Activated gamma-delta T cell treated with Interleukin-2 at 50 U/mL for 16 hours (primary cell): ENCODE results near the gene DUSP7.

Experiments used
- DNase-seq: peaks from one replicate; pipeline ENCODE4 v3.0.0-alpha.2; 2020

The DUSP7 gene

DNA sequence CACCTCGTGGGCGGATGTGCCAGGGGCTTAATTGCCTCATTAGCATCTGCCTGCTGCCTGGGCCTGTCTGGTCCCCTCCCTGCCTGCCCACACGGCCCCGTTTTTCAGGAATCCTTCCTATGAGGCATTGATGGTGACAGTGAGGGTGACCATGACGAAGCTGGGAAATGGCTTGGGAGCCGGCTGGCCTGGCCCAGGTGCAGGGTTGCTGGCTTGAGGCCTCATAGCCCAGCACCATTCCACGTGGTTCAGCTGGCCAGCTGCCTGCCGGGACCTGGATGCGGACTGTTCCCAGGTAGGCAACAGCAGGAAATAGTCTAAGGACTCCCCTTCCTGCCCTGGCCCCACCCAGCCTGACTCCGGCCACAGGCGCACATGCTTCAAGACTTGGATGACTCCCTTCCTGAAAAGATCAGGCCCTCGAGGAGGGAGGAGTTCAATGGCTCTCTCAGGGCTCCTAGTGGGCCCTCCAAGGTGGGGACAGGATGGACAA lies 8.9 kb upstream of the DUSP7 start:
- no peak for DNase-seq

DNA sequence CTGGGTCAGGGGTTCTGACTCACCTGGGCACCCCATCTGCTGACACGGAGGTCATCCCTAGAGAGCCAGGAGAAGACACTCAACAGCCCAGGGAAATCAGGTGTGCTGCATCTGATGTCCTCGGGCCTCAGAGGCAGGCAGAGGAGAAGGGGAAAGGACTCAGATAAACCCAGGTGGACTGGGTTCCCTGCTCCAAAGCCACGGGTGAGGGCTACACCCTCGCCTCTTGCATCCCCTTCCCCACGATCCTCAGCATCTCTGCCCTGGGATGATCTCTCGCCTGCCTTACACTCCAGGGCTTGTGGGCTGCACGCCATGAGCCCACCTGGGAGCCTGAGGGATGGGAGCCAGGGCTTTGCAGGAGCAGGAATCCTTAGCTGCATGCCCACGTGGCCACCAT lies 8.2 kb upstream of the DUSP7 start:
- no peak for DNase-seq

DNA sequence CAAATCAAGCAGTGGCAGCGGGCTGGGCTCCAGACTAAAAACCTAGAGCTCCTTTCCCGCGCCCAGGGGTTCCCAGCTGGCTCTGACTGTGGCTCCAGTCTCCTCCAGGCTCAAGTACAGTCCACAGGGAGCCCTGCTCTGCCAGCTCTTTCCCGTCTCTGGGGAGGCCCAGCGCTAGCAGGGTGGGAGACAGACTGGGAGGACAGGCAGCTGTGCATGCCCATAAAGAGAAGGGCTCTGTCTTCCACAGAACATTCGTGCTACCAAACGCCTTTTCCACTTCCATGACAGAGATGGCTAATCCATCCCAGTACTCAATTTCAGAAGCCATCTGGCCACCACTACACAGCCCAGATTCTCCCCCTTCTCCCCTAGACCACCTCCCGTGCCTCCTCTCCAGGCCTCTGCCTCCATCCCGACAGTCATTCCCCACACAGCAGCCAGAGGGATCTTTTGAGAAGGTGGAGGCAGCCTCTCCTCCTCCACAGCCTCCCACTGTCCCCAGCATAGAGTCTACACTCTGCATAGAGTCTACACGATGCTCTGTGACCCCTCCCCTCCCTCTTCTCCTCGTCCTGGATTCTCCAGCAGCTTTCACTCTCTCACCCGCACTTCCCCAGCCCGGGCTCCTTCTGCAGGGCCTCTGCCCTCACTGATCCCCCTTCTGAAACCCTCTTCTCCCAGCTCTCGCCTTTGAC lies 6.8 kb upstream of the DUSP7 start:
- no peak for DNase-seq

DNA sequence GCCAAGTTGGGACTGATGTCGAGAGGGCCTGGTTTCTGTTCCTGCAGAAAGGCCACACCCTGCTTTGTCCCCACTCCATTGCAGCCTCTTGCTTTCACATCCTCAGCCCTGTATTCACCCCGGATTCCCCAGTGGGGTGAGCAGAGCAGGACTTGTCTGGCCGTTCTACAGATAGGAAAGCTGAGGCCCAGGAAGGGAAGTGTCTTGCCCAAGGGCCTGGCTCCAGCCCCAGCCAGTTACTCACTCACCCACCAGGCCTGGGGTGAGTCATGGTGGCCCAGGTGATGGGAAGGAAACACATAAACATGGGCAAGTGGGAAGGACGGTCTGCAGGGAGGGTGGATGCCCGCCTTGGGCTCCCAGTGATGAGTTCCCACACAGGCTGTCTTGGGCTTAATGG lies 6.1 kb upstream of the DUSP7 start:
- no peak for DNase-seq

DNA sequence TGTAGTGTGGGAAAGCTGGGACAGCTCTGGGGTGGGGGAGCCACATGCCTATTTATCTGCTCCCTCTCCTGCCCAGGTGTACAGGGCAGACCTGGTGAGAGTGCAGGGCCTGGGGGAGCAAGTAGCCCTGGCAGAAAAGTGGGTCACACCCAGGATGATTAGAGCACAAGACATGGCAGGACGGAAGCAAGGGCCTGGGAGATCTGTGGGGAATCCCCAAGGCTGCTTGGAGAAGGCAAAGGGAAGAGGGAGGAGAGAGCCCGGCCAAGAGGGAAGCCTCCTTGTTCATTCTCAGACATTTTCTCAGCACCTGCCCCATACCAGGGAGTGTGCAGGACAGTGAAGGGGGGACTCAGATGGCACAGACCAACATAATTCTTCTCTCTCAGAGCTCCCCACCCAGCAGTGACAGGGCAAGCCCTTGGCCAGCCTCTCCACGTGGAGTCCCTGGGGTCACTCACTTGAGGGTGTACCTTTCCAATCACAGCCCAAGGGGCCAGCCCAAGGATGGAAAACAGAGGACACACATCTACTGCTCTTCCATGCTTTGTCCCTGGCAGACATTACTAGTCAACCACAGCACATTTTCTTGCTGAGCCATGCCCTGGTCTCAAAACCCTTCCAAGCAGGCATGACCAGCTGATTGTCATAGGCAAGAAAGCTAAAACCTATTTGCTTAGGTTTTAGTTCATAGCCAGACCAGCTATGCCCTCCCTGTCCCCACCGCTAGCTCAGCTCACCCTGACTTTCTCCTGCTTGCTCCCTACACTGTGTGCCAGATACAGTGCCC lies 4.9 kb upstream of the DUSP7 start:
- DNase-seq: no peak

DNA sequence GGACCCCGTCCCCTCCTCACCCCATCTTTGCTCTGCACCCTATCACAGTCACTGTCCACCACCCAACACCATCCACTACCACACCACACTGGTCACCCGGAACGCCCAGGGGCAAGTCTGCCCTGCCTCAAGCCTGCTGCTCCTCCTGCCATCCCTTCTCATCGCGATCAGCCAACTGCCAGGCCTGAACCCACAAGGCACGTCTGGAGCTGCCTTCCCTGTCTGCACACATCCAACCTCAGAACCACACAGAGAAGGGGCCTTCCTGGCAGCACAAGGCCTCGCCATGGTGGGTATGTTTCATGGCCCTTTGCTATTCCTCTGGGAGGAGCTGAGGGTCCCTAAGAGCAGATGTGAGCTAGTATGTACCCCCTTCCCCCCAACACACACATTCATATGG lies 3.4 kb upstream of the DUSP7 start:
- DNase-seq: no peak

DNA sequence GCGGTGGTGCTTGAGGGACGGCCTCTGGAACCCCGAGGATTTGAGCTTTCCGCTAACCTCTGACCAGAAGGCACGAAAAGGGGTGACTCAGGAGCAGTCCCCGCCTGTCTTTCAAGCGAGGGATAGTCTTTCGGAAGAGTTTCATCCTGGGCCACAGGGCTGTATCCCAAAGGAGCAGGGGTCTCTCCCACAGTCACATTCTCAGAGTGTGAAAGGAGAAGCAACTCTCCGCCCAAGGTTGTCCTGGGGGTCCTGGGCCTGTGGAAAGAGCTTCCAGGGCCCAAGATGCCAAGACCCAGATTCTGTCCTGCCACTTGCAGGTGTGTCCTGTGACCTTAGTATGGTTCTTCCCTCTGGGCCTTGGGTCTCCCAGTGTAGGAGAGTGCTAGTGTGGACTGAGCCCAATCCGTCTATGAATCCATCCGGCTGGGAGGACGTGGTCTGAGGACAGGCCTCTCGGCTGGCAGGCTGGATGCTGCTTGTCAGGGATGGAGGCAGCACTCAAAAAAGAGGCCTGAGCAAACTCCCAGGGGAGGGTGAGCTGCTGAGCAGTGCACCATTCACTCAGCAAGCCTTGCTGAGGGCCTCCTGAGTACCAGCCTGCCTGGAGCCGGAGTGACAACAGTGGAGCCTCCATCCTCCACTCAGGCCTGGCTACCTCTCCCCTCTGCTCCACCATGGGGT lies 1.6 kb upstream of the DUSP7 start:
- no peak for DNase-seq

DNA sequence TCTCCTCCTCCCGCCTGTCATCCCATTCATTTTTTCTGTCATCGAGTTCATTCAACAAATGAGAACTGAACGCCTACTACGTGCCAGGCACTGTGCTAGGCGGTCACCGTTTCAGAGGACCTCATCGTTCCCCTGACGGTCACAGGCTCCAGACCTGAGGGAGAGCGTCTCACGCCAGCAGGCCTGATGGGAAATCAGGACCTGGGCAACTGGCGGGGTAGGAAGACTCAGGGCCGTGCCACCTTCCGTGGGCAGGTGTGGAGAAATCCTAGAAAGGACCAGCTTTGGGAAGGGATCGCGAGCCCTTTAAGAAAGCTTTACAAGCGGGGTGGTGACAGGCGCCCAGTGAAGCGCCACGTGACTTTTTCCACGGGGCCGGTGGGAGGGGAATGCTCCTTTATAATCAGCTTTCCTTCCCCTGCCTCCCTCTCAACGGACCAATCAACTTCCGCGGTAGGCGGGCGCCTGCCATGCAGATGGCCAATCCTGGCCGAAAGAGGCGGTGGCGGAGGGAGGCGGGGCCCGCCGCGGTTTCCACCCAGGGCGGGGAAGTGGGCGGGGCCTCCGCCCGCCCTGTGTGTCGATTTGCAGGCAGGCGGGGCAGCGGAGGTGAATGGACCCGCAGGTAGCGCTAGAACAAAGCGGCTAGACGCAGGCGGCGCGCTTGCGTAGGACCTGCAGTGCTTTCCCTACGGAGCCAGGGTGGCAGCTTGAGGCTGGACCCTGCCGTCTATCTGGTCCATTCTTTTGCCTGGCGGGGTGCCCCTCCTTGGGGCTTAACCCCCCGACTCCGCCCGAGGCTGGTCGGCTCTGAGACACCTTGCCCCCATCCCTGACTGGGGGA lies 819 bp upstream of the DUSP7 start:
- DNase-seq: peak; percentile 99

DNA sequence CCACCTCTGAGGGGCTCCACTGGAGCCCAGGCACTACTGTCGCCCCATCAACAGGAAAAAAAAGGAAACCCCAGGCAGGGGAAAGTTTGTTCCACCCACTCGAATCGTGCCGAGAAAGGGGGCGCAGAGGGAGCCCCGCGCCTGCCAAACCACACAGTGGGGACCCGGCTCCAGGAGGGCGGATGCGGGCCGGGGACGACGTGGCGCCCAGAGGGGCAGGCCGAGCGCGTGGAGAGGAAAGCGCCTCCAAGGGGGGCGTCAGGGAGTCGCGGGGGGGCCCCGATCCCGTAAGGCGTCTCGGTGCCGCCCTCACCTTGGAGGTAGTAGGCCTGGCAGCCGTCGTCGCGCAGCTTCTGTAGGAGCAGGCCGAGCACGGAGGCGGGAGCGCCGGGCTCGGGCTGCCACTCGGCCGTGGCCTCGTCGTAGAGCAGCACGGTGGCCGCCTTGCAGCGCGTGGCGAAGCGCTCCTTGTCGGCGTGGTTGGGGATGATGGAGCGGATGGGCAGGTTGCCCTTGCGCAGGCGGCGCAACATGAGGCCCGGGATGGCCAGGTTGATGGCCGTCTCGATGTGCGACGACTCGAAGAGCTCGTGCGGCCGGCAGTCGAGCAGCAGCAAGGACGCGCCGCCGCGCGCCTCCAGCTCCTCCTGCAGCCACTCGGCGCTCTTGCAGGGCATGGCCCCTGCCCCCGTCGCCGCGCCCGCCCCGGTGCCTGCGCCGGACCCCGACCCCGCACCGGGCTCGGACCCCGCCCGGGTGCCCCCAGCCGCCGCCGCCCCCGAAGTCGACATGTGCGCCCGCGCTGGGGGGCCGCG lies 627 bp downstream of the DUSP7 start:
- peak; percentile 31 for DNase-seq

DNA sequence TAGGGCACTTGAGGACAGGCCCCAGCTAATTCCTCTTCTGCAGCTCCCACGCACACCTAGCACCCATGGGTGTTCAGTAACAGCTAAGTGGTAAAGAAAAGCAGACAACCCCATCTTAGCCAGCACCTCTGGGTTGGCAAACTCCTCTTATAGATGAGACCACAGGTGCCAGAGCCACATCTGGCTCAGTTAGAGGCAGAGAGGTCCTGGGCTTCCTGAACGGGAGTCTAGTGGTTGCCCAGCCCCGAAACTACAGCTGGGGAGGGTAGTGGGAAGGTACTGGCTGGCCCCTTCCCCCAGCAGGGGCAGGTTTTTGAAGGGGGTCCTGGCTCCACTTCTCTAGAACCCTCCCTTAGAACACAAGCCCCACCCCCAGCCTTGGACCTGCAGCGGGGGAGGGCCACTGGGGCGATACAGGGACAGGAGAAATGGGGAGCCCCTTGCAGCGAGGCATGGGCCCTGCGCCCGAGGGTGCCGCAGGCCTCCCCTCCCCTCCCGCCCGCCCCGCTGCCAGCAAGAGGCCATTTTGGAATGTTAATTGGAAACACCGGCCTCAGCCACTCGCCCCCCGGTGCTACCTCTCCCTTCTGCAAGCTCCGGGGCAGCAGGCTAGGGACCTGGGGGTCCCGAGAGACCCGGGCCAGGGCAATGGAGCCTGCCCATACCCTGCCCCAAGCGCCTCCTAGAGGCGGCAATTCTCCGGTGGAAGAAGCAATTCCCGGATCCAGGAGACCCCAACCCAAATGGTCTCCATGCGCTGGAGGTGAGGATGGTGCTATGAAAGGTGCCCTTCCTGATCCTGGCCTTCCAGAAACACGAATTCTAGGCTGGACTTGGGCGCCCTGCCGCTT lies 1.5 kb downstream of the DUSP7 start:
- DNase-seq: no peak

DNA sequence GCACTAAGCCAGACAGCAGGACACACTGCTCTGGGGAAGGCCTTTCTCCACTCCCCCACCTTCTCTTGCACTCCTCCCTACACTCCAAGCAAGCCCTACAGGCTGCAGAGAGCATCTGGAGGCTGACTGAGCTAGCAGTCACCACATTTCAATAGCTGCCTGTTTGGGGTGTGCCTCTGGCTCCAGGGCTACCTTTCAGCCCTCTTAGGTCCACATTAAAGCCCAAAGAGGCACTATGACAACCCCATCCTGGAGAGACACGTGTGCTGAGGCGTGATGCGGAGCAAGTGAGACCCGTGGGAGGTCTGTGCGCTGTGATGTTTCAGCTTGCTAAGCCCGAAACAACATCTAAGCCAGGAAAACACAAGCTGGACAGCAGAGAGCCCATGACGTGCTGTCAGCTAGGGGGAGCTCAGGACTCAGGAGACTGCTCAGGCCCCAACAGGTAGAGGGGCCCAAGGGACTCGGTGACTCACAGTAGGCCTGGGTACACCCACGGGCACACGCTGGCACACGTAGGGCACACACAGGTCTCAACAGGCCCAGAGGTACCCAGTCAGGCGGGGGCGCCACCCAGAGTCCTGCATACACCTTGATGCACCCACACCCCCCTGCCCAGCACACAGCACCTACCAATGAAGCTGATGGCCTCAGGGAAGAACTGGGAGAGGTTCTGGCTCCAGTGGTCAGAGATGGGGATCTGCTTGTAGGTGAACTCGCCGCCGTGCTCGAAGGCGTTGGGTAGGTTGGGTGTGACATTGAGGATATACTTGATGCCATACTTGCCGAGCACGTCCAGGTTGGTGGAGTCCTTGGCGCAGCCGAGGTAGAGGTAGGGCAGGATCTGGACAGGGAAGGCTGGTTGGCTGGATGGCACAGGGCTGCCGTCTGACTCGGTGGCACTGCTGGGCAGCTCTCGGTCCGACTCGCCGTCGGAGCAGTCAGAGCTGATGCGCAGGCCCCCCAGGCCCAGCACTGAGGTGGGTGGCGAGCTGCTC lies 2.8 kb downstream of the DUSP7 start:
- no peak for DNase-seq

DNA sequence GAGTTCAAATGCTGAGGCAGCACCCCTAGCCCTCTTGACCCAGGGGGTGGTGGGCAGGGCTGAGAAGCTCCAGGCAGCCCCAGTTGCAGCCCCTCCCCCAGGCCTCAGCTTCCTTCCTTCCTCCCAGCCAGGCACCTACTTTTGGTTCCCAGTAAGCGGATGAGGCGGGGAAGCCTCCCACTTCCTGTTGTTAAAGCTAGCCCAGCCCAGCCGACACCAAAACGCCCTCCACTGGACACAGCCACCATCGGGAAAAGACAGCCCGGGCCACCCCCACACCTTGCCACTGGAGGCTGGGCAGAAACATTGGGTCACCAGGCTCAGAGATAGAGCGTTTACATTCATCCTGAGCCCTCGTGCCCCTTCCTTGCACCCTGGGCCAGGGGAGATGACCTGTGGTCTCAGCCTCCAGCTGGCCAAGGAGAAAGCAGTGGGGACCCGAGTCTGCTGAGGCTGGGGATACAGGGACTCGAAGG lies 3.5 kb downstream of the DUSP7 start:
- DNase-seq: peak; percentile 45

DNA sequence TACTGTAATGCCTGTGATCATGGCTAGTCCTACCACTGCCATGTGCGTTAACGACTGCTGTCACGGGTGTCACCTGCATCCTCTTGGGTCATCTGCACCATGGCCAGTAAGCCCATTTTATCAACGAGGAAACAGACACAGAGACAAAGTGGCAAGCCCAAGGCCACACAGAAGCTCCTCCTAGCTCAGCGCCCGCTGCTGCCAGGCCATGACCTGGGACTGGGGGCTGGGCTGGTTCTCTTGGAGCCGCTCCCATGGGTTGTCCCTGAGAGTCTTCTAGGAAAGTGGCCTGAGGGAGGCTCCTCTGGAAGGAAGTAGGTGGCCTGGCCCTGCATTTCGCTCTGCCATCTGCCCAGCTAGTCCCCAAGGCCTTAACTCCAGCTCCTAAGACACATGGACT lies 4.9 kb downstream of the DUSP7 start:
- no peak for DNase-seq

DNA sequence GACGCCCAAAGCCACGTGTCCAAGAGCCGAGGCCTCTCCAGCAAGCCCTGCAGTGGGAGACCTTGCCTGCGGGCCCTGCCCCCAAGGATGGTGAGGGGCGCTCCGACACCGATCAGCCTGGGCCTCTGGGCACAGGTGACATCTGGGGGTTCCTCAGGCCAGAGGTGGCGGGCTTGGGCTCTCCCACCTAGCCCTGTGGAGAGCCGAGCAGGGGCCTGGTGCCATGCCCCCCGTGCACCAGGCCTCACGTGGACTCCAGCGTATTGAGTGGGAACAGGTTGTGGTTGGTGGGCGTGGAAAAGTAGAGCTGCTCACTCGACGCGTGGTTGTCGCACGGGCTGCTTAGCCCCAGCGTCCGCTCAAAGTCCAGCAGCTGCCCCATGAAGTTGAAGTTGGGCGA lies 5.8 kb downstream of the DUSP7 start:
- no peak for DNase-seq

DNA sequence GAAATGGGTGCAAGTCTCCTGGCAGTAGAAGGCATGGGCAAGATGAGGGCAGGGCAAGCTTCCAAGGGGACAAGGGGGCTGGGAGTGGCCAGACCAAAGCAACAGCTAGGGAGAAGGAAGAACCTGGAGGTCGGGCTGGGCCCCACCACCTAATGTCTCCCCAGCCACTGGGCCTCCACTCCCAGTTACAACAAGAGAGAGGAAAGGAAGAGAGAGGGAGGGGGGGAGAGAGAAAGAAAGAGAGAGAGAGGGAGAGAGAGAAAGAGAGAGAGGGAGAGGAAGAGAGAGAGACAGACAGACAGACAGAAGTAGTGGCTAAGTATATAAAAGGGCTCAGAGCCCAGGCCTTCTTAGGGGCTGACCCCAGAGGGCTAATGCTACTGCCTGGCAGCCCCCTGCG lies 6.9 kb downstream of the DUSP7 start:
- DNase-seq: no peak

DNA sequence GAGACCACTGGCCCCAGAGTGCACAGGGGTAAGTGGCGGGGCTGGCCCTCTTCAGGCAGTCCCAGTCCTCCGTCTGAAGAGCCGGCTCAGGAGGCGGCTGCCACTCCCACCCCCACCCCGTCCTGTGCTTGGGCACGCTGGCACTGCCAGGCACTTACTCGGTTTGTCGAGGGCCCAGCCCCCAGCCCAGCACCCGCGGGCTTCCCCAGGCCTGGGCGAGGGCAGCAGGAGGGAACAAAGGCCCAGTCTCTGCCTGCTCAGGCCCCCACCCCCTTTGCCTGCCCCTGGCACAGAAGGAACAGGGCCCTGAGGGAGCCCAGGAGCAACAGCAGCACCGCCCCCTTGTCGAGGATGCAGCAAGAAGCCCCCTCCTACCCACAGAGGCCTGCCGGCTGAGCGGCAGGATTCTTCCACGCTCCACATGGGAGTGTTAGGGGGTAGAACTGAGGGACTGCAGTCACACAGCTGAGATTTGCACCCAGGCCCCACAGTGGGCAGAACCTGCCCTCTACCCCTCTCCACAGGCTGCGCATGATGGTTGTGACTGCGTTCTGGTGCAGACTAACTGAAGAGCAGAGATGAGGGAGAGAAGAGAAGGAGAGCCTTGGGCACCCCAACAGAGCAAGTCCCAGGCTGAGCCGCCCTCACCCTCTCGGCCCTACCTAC lies 8.9 kb downstream of the DUSP7 start:
- no peak for DNase-seq

DNA sequence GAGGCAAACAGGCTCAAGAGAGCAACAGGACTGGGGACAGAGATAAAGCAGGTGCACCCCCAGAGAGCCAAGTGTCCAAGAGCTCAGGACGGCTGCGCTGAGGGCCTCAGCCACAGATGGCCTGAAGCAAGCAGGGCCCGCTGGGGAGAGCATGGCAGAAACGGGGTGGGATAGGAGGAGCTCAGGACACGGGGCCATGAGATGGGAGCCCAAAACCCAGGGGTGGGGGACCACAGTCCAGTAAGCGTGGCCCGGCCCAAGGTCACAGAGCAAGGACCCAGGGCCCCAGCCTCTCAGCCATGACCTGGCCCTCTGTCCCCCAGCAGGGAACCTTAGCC lies 9.5 kb downstream of the DUSP7 start:
- no peak for DNase-seq

DNA sequence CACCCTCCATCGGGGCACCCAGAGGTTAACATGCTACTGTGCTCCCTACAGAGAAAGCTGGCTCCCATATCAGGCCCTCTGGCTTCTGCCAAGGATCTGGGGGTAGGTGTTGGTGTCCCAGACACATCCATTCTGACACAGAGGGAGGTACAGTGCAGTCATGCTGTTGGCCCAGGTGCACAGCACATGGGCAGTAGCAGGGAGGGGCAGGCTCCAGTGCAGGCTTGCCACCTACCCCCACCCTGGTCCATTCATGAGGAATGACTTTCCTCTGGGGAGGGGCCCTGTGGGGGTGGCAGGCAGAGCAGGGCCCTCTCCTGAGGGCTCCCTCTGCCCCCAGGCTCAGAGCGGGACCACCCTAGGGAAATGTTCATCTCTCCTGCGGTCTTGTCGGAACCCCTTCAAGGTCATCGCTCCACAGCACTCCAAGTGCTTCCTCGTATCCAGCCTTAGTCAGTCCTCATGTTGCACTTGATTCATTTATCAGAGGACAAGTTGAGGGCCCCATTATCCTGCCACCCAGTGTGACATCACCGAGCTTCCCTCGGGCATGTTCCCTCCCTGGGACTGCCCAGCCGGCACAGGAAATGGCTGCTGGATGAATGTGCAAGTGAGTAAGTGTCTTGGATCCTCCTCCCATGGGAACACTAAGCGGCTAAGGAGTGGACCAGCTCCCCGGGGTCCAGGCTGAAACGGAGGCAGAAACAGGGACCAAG lies 10.0 kb downstream of the DUSP7 start:
- DNase-seq: no peak
